NCI-H128 (cell line): ENCODE results near the gene DENND2A.
"Not testable (repeated sequence)": the region's sequence is repeated elsewhere in the genome, so short reads cannot be mapped to it uniquely, and the experiment has no call there.

Source experiments
- DNase-seq: peaks from one replicate; lab custom pipeline; 2025; ENCODE audit not compliant: unreplicated experiment; lab: John Stamatoyannopoulos, UW

The DENND2A gene

GRCh38 chr7:140518370-140519006, 122.1 kb downstream of the DENND2A start:
- no peak for DNase-seq

- peak; percentile 86 for DNase-seq
These were observed 122.9 kb downstream of the DENND2A start for GRCh38 chr7:140517546-140518369.

GRCh38 chr7:140512317-140513000, 128.2 kb downstream of the DENND2A start:
- peak; percentile 13 for DNase-seq

- no peak for DNase-seq
These were observed 130.8 kb downstream of the DENND2A start for GRCh38 chr7:140509789-140510188.

- not testable (repeated sequence) for DNase-seq
These were observed 133.1 kb downstream of the DENND2A start for GRCh38 chr7:140507556-140507955.

GRCh38 chr7:140506788-140507464, 133.7 kb downstream of the DENND2A start:
- DNase-seq = peak; percentile 93

GRCh38 chr7:140501966-140502365, 138.6 kb downstream of the DENND2A start:
- DNase-seq = no peak

- not testable (repeated sequence) for DNase-seq
These were observed 142.8 kb downstream of the DENND2A start for GRCh38 chr7:140497807-140498206.

- no peak for DNase-seq
These were observed 143.3 kb downstream of the DENND2A start for GRCh38 chr7:140497241-140497769.

GRCh38 chr7:140495514-140496097, 145.0 kb downstream of the DENND2A start:
- DNase-seq = no peak

GRCh38 chr7:140494867-140495266, 145.7 kb downstream of the DENND2A start:
- no peak for DNase-seq

GRCh38 chr7:140489026-140489359, 151.6 kb downstream of the DENND2A start:
- DNase-seq = no peak

GRCh38 chr7:140485500-140486265, 154.9 kb downstream of the DENND2A start:
- DNase-seq = no peak

GRCh38 chr7:140484951-140485499, 155.6 kb downstream of the DENND2A start:
- no peak for DNase-seq

GRCh38 chr7:140484479-140484878, 156.1 kb downstream of the DENND2A start:
- no peak for DNase-seq

- no peak for DNase-seq
These were observed 160.9 kb downstream of the DENND2A start for GRCh38 chr7:140479739-140480084.

GRCh38 chr7:140479062-140479738, 161.4 kb downstream of the DENND2A start, which contains the start of gene MKRN1:
Gene MKRN1 (minus strand): TSS chr7:140479505. CDS start chr7:140479344, 161 bp downstream.
- DNase-seq = peak; percentile 97

- no peak for DNase-seq
These were observed 162.2 kb downstream of the DENND2A start for GRCh38 chr7:140478246-140479061.
